Stimulated activated CD8-positive, alpha-beta memory T cell treated with anti-CD3 and anti-CD28 coated beads, Interleukin-4, amount 100 ng/mL, for 48 hours (primary cell): ENCODE measurements around the gene SETBP1.

Experiments
- DNase-seq: peaks from one replicate; pipeline ENCODE4 v3.0.0-alpha.2; 2020

The SETBP1 gene

GRCh38 chr18:44950685-44951195 is 270.1 kb downstream of the SETBP1 start:
- DNase-seq, result no peak

GRCh38 chr18:44951748-44952147 is 271.1 kb downstream of the SETBP1 start:
- DNase-seq, result no peak

- DNase-seq, result no peak
Measured at GRCh38 chr18:44954257-44954656, 273.6 kb downstream of the SETBP1 start.

- DNase-seq, result no peak
Measured at GRCh38 chr18:44955825-44956224, 275.1 kb downstream of the SETBP1 start.

GRCh38 chr18:44957025-44957424 is 276.3 kb downstream of the SETBP1 start:
- no peak for DNase-seq

- DNase-seq, result no peak
Measured at GRCh38 chr18:44957461-44957860, 276.8 kb downstream of the SETBP1 start.

GRCh38 chr18:44958040-44958439 is 277.4 kb downstream of the SETBP1 start:
- DNase-seq, result no peak

GRCh38 chr18:44958455-44958854 is 277.8 kb downstream of the SETBP1 start:
- DNase-seq, result no peak

GRCh38 chr18:44959013-44959412 is 278.3 kb downstream of the SETBP1 start:
- no peak for DNase-seq

- DNase-seq, result no peak
Measured at GRCh38 chr18:44960580-44960979, 279.9 kb downstream of the SETBP1 start.

- no peak for DNase-seq
Measured at GRCh38 chr18:44961288-44961995, 280.8 kb downstream of the SETBP1 start.

- DNase-seq, result no peak
Measured at GRCh38 chr18:44967599-44967998, 286.9 kb downstream of the SETBP1 start.

- no peak for DNase-seq
Measured at GRCh38 chr18:44968336-44968735, 287.6 kb downstream of the SETBP1 start.

GRCh38 chr18:44969214-44969795 is 288.6 kb downstream of the SETBP1 start:
- DNase-seq, result no peak

GRCh38 chr18:44973282-44973681 is 292.6 kb downstream of the SETBP1 start:
- no peak for DNase-seq

- DNase-seq, result no peak
Measured at GRCh38 chr18:44974174-44974573, 293.5 kb downstream of the SETBP1 start.

GRCh38 chr18:44977856-44978255 is 297.2 kb downstream of the SETBP1 start:
- no peak for DNase-seq

- DNase-seq, result no peak
Measured at GRCh38 chr18:44979748-44980147, 299.1 kb downstream of the SETBP1 start.

GRCh38 chr18:44981121-44981520 is 300.4 kb downstream of the SETBP1 start:
- no peak for DNase-seq

- no peak for DNase-seq
Measured at GRCh38 chr18:44986933-44987332, 306.2 kb downstream of the SETBP1 start.

GRCh38 chr18:44987371-44987770 is 306.7 kb downstream of the SETBP1 start:
- no peak for DNase-seq

GRCh38 chr18:44988821-44989587 is 308.3 kb downstream of the SETBP1 start:
- DNase-seq, result no peak

GRCh38 chr18:44996261-44996660 is 315.6 kb downstream of the SETBP1 start:
- no peak for DNase-seq

- no peak for DNase-seq
Measured at GRCh38 chr18:44997174-44997573, 316.5 kb downstream of the SETBP1 start.
